ENCODE data around the gene ITGAE. TPM values are rescaled to one million over a fixed set of nuclear protein-coding genes. Genes with fewer than 3 reads are reported as not detected.

The ITGAE gene
- polyA plus RNA-seq, 2 of the 4 experiments (the other 2 are of a cell fraction), result 154 to 156 TPM

DNA sequence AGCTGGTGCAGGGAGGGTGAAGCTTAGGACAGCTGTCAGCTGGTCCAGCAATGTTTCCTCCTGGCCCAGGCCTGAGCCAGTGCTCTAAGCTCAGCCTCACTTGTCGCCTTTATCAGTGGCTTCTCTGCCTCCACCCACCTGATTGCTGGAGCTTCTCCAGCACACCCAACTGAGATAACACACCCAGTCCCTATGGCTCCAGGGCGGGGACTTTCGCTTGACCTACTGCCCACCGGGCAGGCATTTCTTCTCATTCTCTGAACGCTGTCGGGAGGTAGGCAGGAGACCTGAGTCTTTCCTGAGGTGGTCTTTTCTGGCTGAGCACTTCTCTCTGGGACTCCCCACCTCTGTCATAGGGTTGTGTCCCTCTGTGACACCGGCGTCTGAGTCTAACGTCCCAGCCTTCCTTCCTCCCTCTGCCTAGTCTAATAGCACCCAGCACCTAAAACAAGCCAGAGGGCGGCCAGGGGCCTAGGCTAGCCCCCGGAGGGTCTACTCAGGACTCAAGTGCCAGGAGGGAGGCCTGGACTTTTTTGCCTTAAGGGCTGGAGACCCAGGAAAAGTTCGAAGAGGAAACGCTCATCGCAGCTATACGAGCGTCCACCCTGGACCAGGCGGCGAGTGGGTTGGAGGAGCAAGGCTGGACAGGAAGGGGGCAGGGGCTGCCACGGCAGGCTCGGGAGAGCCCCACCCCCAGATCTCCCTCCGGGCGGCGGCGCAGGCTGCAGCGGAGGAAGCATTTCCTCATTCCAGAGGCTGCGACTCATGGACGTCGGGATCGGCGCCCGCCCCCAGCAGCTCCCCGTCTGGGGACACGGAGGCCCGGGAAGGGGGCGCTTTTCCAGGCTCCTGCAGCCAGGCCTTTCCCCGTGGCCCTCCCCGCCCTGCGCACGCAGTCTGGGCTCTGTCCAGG is 133.4 kb downstream of the ITGAE start:
- H3K9me3 ChIP-seq, result no peaks in the 10 kb centered on the region
- CTCF ChIA-PET, result interaction anchor here (0.6 to 2.6 kb wide), 8 partner anchors 8 to 619 kb away, joined by 3 to 10 read pairs (median 6); partner anchors contain the start of gene SHPK
- POLR2A ChIA-PET, result interaction anchor here (0.5 to 2.7 kb wide), 18 partner anchors 8 to 705 kb away, joined by 3 to 24 read pairs (median 4); partner anchors contain the start of genes CTNS, HASPIN, P2RX5 and SHPK
- FAIRE-seq (peak; percentile 81), ATAC-seq (peak; percentile 76 to 85), DNase-seq (ENCODE audit: low read depth in 1 of 2, low spot score in 1 of 2) (peak; percentile 89 to 90)
- peak overlapping the region; percentile 82 for H3K4me3 ChIP-seq
- peaks cover 25% of the 10 kb centered on the region for H3K4me1 ChIP-seq
- peak overlapping the region; percentile 94 for H3K27ac ChIP-seq
- TF ChIP-seq ESRRA (IDR thresholded peaks at IDR 0.05; ENCODE audit: borderline replicate concordance, low read length) (no peak), GATA3 (IDR thresholded peaks at IDR 0.05; ENCODE audit: borderline replicate concordance) (peak; percentile 16; the same call in 1 of the 2 replicates), TFCP2L1 (CRISPR knock-in tag; IDR thresholded peaks at IDR 0.05) (0 out of 2 replicates have a peak, but pooled peaks have one; percentile 42), EHF (CRISPR knock-in tag; IDR thresholded peaks at IDR 0.05) (peak; percentile 77; the same call in 1 of the 2 replicates), POLR2A (IDR thresholded peaks at IDR 0.05; ENCODE audit: low read length) (peak; percentile 22; the same call in 1 of the 2 replicates), FOSL2 (IDR thresholded peaks at IDR 0.05) (no peak), FOSL2 (CRISPR knock-in tag; IDR thresholded peaks at IDR 0.05) (peak; percentile 91), PHF8 (IDR thresholded peaks at IDR 0.05; ENCODE audit: borderline replicate concordance, low read depth) (no peak; the same call in 1 of the 2 replicates)
- TF ChIP-seq, protein P1, sequence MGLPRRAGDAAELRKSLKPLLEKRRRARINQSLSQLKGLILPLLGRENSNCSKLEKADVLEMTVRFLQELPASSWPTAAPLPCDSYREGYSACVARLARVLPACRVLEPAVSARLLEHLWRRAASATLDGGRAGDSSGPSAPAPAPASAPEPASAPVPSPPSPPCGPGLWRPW (IDR thresholded peaks at IDR 0.05), result no peak
- TF ChIP-seq, protein P2, sequence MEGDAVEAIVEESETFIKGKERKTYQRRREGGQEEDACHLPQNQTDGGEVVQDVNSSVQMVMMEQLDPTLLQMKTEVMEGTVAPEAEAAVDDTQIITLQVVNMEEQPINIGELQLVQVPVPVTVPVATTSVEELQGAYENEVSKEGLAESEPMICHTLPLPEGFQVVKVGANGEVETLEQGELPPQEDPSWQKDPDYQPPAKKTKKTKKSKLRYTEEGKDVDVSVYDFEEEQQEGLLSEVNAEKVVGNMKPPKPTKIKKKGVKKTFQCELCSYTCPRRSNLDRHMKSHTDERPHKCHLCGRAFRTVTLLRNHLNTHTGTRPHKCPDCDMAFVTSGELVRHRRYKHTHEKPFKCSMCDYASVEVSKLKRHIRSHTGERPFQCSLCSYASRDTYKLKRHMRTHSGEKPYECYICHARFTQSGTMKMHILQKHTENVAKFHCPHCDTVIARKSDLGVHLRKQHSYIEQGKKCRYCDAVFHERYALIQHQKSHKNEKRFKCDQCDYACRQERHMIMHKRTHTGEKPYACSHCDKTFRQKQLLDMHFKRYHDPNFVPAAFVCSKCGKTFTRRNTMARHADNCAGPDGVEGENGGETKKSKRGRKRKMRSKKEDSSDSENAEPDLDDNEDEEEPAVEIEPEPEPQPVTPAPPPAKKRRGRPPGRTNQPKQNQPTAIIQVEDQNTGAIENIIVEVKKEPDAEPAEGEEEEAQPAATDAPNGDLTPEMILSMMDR (IDR thresholded peaks at IDR 0.05), result 0 out of 3 replicates have a peak, but pooled peaks have one; percentile 11
- TF ChIP-seq, protein P3, sequence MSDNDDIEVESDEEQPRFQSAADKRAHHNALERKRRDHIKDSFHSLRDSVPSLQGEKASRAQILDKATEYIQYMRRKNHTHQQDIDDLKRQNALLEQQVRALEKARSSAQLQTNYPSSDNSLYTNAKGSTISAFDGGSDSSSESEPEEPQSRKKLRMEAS (IDR thresholded peaks at IDR 0.05), result peak; percentile 51; the same call in 1 of the 2 replicates
- peak overlapping the region; percentile 88 for H3K4me2 ChIP-seq
- WGBS (ENCODE audit: missing lambda C conversion rate), result 1% methylated on average over 34 of the region's 39 CpGs

DNA sequence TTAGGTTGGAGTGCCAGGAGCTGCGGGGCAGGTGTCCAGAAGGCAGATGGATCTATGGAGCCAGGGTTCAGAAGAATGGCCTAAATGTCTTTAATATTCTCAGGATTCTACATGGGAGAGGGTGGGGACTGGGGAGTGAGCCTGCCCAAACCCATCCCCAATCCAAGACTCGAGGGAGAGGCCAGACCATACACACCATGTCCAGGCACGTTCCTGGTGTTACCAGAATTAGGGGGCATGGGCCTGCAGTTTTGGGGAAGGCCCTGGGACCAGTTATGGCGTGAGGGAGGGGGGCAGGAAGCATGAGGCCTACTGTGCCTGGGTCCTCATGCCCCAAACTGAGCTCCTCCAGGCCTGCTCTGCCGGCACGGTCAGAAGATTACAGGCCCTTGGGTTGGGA is 134.5 kb downstream of the ITGAE start:
- WGBS (ENCODE audit: missing lambda C conversion rate), result 90% methylated on average over 6 of the region's 6 CpGs
- DNase-seq (ENCODE audit: low read depth in 1 of 2, low spot score in 1 of 2) (no peak), ATAC-seq (no peak), FAIRE-seq (no peak)
- TF ChIP-seq NR3C1 (IDR thresholded peaks at IDR 0.05) (no peak), MAFK (IDR thresholded peaks at IDR 0.05; ENCODE audit: partially characterized antibody) (no peak), SMC3 (IDR thresholded peaks at IDR 0.05) (no peak), FOSB (CRISPR knock-in tag; IDR thresholded peaks at IDR 0.05) (no peak), EHMT2 (IDR thresholded peaks at IDR 0.05; ENCODE audit: low read depth) (no peak), RCOR1 (IDR thresholded peaks at IDR 0.05; ENCODE audit: low read depth, low read length) (no peak), POLR2AphosphoS2 (conservative IDR thresholded peaks at IDR 0.05; ENCODE audit: low read length) (no peak), HOXB13 (CRISPR knock-in tag; IDR thresholded peaks at IDR 0.05; ENCODE audit: low read depth) (no peak), FOXS1 (CRISPR knock-in tag; IDR thresholded peaks at IDR 0.05) (no peak)
- TF ChIP-seq, protein P4, sequence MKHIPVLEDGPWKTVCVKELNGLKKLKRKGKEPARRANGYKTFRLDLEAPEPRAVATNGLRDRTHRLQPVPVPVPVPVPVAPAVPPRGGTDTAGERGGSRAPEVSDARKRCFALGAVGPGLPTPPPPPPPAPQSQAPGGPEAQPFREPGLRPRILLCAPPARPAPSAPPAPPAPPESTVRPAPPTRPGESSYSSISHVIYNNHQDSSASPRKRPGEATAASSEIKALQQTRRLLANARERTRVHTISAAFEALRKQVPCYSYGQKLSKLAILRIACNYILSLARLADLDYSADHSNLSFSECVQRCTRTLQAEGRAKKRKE (CRISPR knock-in tag; IDR thresholded peaks at IDR 0.05; ENCODE audit: low read depth), result no peak
- Histone ChIP-seq H3K4me2 (peak overlapping the region; percentile 88), H3K4me1 (peaks cover 25% of the 10 kb centered on the region), H3K4me3 (peak overlapping the region; percentile 82), H3K27ac (peak overlapping the region; percentile 94), H3K9me3 (no peaks in the 10 kb centered on the region)
- ChIA-PET POLR2A (interaction anchor here (1.4 to 2.7 kb wide), 3 partner anchors 16 to 57 kb away, joined by 4 to 24 read pairs (median 17); partner anchors contain the start of genes CTNS, HASPIN and SHPK), CTCF (interaction anchor here (0.8 to 2.6 kb wide), 5 partner anchors 9 to 618 kb away, joined by 3 to 10 read pairs (median 6); no protein-coding TSS in a partner anchor)

Measured in A549 (cell line).